HEK293T (cell line): Measurements from ENCODE around the gene TPX2.

Experiments used
- CTCF ChIA-PET: fragments of 350-600 bp; formaldehyde crosslinking; extraction: SDS; loops from one replicate; lab custom pipeline; 2021; ENCODE audit warnings: antibody characterized with exemption, inconsistent platforms; lab: Yijun Ruan, JAX
- POLR2A ChIA-PET: fragments of 350-600 bp; formaldehyde crosslinking; extraction: SDS; loops from one replicate; lab custom pipeline; 2020; ENCODE audit warnings: antibody characterized with exemption, inconsistent platforms; lab: Yijun Ruan, JAX
- DNase-seq: peaks from one replicate; pipeline ENCODE4 v3.0.0; 2012; ENCODE audit warnings: mixed read lengths; ENCODE audit errors: extremely low spot score
- ARNT ChIP-seq: fragments of 450-650 bp; IDR thresholded peaks from 2 replicates; pipeline ENCODE4 v1.6.1; 2017; ENCODE audit warnings: mild to moderate bottlenecking
- BHLHE40 ChIP-seq: fragments of 450-650 bp; IDR thresholded peaks from 2 replicates; pipeline ENCODE4 v1.6.1; 2016; ENCODE audit warnings: mild to moderate bottlenecking, moderate library complexity, borderline replicate concordance
- CTBP1 ChIP-seq: fragments of 450-650 bp; IDR thresholded peaks from 2 replicates; pipeline ENCODE4 v1.6.1; 2016; ENCODE audit warnings: borderline replicate concordance
- ELF4 ChIP-seq: fragments of 450-650 bp; IDR thresholded peaks from 2 replicates; pipeline ENCODE4 v1.6.1; 2017; ENCODE audit warnings: antibody characterized with exemption
- FOXA1 ChIP-seq: fragments of 450-650 bp; IDR thresholded peaks from 2 replicates; pipeline ENCODE4 v1.6.1; 2016; ENCODE audit warnings: mild to moderate bottlenecking
- FOXK2 ChIP-seq: fragments of 450-650 bp; IDR thresholded peaks from 2 replicates; pipeline ENCODE4 v1.6.1; 2016; ENCODE audit warnings: mild to moderate bottlenecking
- FOXM1 ChIP-seq: fragments of 450-650 bp; IDR thresholded peaks from 2 replicates; pipeline ENCODE4 v1.6.1; 2017; ENCODE audit warnings: mild to moderate bottlenecking, borderline replicate concordance
- HDGF ChIP-seq: fragments of 450-650 bp; IDR thresholded peaks from 2 replicates; pipeline ENCODE4 v1.6.1; 2017; ENCODE audit warnings: antibody characterized with exemption, borderline replicate concordance
- L3MBTL2 ChIP-seq: fragments of 450-650 bp; conservative IDR thresholded peaks from 2 replicates; pipeline ENCODE4 v1.6.1; 2016; ENCODE audit warnings: mild to moderate bottlenecking
- LEF1 ChIP-seq: fragments of 450-650 bp; IDR thresholded peaks from 2 replicates; pipeline ENCODE4 v1.6.1; 2017; ENCODE audit warnings: mild to moderate bottlenecking, borderline replicate concordance
- NFRKB ChIP-seq: fragments of 450-650 bp; IDR thresholded peaks from 2 replicates; pipeline ENCODE4 v1.6.1; 2016; ENCODE audit warnings: mild to moderate bottlenecking, moderate library complexity
- SP1 ChIP-seq: fragments of 450-650 bp; IDR thresholded peaks from 2 replicates; pipeline ENCODE4 v1.6.1; 2017
- SUZ12 ChIP-seq: fragments of 450-650 bp; IDR thresholded peaks from 2 replicates; pipeline ENCODE4 v1.6.1; 2016; ENCODE audit warnings: mild to moderate bottlenecking
- TARDBP ChIP-seq: fragments of 450-650 bp; IDR thresholded peaks from 2 replicates; pipeline ENCODE4 v1.6.1; 2016
- ZNF384 ChIP-seq: fragments of 450-650 bp; IDR thresholded peaks from 2 replicates; pipeline ENCODE4 v1.6.1; 2016
- TF ChIP-seq, protein P1 (sequence below): fragments of 450-650 bp; IDR thresholded peaks from 2 replicates; pipeline ENCODE4 v1.6.1; 2016

Gene TPX2

DNA sequence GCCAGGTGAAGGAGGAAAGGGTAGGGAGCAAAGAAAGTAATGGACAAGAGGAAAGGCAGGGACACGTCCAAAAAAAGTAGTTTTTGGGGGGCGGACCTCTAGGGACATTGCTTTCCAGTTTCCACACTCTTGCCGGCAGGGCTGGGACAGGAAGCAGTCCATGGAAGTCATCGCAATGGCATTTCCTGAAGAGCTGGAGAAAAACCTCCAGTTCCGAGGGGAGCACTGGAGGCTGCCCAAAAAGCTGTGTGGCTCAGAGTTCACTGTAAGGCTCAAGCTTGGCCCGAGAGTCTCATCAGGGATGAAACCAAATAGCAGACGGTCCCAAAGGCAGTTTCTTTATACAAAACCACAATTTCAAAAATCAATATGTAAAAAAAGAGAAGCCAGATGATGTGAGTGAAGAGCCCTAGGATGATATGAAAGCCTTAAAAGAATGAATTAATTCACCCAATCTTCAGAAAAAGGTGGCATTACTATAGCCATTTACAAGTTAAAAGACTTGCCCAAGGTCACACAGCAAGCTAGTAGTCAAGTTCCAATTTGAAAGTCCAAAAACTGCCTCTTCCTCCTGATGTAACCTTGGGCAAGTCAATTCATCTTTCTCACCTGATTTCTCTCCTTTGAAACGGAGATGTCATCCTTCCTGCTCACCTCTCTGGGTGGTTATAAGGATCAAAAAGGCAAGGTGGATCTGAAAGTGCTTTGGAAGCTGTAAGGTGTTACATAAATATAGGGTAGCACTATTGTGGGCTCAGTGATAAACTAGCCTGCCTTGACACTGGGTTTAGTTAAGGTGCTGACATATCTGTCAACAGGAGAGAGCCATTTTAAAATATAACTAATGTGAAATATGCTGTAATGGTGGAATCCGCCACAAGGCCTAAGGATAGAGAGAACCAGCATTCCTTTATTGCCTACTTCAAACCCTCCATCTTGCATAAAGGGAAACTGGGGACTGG is 25.5 kb upstream of the TPX2 start:
- no peak for DNase-seq
- CTCF ChIA-PET: interaction anchor here (1.8 kb wide), 1 partner anchor 10 kb away, joined by 6 read pairs; the partner anchor contains the start of gene BCL2L1

DNA sequence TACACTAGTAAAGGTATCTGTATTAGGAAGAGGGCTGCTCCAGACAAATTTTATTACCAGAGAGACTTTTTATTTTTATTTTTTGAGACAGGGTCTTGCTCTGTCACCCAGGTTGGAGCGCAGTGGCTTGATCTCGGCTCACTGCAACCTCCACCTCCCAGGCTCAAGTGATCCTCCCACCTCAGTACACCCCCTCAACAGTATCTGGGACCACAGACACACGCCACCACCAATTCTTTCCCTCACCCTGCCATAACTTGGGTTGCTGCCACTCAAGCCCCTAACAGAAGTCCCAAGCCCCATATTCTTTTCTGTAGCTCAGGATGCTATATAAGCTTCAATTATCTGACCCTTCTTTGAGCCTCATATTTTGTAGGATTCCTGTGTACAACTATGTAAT is 23.3 kb upstream of the TPX2 start:
- ChIA-PET CTCF (interaction anchor here (1.3 kb wide), 1 partner anchor 54 kb away, joined by 3 read pairs; no protein-coding TSS in a partner anchor), POLR2A (interaction anchor here (1.0 kb wide), 1 partner anchor 54 kb away, joined by 3 read pairs; no protein-coding TSS in a partner anchor)
- no peak for DNase-seq
- TF ChIP-seq NFRKB (no peak), FOXK2 (no peak), ZNF384 (no peak), ARNT (no peak), LEF1 (no peak)

More for the DNA sequence above, 25.5 kb upstream of the TPX2 start:
- no peak for TF ChIP-seq CTBP1
- TF ChIP-seq BHLHE40: no peak
- TF ChIP-seq ELF4: no peak
- TF ChIP-seq FOXA1: no peak
- POLR2A ChIA-PET: interaction anchor here (1.1 to 1.4 kb wide), 2 partner anchors 9 to 10 kb away, joined by 3 to 6 read pairs; partner anchors contain the start of gene BCL2L1

DNA sequence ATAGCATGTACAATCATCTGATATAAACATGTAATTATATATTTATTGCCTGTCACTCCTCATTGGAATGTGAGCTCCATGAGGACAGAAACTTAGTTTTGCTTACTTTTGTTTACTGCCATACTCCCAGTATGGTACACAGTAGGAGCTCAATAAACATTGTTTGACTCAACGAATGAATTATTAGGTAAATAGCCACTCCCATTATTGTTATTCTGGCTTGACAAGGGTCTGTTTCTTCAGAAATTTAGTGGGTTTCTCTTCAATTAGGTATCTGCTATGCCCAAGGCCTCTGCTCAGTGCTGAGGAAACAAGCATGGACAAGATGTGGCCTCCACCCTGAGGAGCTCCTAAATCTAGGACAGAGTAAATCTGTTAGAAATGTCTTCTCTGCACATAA is 22.7 kb upstream of the TPX2 start:
- POLR2A ChIA-PET: interaction anchor here (1.0 kb wide), 1 partner anchor 55 kb away, joined by 3 read pairs; no protein-coding TSS in a partner anchor
- TF ChIP-seq FOXK2: no peak
- no peak for TF ChIP-seq ARNT
- TF ChIP-seq, protein P1, sequence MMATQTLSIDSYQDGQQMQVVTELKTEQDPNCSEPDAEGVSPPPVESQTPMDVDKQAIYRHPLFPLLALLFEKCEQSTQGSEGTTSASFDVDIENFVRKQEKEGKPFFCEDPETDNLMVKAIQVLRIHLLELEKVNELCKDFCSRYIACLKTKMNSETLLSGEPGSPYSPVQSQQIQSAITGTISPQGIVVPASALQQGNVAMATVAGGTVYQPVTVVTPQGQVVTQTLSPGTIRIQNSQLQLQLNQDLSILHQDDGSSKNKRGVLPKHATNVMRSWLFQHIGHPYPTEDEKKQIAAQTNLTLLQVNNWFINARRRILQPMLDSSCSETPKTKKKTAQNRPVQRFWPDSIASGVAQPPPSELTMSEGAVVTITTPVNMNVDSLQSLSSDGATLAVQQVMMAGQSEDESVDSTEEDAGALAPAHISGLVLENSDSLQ: 0 out of 2 replicates have a peak, but pooled peaks have one; percentile 14
- no peak for TF ChIP-seq NFRKB
- TF ChIP-seq FOXM1: no peak
- TF ChIP-seq SP1: no peak
- TF ChIP-seq HDGF: no peak
- CTCF ChIA-PET: no interaction called here
- DNase-seq: no peak

DNA sequence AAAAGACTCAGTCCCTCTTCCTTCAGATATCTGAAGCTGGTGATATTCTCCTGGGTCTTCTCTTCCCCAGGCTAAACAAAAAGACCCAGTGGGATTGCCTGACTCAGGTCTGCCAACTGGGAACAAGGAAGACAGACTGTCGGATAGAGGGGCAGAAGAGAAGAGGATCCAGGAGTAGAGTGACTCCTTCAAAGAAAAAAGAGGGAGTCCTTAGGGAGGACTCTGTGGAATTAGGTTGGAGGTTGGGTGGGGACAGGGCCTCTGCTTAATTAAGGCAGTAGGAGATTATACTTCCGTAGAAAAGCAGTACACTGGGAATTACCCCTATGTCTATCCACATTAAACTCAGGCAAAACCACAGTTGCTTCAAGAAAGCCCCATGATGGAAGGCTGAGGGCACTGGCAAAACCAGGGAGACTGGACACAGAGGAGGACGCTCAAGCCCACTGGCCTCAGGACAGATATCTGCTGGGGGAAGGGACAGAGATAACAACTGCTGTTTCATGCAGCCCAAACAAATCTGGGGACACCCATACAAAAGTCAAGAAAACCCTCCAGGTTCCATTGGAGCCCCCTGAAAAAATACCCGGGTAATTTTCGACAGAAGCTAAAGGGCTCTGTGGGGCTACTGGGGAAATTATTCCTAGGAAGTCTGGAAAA is 22.1 kb upstream of the TPX2 start:
- TF ChIP-seq NFRKB (no peak), BHLHE40 (no peak), FOXK2 (no peak), TARDBP (no peak), ZNF384 (no peak), ARNT (no peak), SUZ12 (no peak), FOXM1 (no peak), SP1 (no peak), LEF1 (no peak), ELF4 (no peak), L3MBTL2 (no peak)
- TF ChIP-seq, protein P1: no peak
- ChIA-PET POLR2A (interaction anchor here (1.0 kb wide), 1 partner anchor 55 kb away, joined by 3 read pairs; no protein-coding TSS in a partner anchor), CTCF (no interaction called here)
- DNase-seq: no peak

DNA sequence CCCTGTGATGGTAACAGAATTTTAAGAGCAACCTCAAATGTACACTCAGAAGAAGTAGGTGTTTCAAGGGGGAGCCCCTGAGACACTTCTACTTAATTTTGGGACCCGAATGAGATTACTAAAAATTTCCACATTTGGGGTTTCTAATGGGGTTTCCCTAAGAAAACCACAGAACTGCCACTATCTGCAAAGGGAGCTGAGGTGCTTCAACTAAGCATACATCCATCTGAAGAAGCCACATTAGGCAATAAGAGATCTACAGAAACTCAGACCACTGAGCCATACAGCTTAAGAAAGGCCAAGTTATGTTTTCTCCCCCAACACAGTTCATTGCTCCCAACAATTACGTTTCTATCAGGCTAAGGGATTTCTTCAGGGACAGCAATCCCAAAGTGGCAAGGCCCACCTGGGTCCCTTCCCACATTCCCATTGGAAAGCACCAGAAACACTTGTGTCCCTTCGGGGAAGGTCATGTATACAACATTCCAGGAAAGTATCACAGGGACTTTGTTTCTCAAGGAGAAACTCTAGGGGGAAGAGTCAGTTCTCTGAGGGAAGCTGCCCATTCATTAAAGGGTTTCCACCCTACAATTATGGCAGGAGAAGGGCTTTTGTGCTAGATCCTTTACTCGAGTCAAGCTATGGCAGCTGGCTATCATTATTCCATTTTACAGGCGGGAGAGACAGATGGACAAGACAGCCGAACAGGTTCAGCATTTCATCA is 21.4 kb upstream of the TPX2 start:
- no peak for DNase-seq
- ChIA-PET CTCF (no interaction called here), POLR2A (no interaction called here)
- TF ChIP-seq L3MBTL2 (no peak), SP1 (no peak), NFRKB (no peak), ARNT (no peak)

DNA sequence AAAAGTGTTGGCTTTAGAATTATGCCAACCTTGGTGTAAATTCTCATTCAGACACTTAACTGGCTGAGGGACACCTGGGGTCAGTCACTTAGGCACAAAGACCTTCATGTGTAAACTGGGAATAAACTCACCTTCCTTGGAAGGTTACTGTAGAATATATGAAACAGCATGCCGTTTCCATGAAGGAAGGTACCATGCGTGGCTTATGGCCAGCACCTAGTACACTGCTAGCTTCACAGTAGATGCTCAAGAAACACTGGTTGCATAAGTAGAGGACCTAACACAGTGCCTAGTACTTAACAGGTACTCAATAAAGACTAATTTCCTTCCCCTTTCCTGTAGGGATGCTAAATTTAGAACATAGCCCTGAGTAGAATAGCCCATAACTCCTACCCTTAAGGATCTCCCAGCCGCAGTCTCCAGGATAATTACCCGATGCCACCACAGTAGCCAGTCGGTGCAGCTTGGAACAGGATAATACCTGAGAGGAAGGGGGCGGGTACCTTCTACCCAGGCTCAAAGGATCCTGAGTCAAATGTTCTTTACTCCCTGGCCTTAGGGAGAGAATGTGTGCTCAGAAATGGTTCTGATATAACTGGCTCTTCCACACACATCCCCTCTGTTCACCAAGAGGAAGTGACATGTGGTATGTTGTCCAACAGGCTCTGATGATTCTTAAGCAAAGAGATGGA is 20.0 kb upstream of the TPX2 start:
- no peak for DNase-seq

More for the DNA sequence above, 20.0 kb upstream of the TPX2 start:
- ChIA-PET POLR2A (interaction anchor here (2.0 kb wide), 1 partner anchor 57 kb away, joined by 7 read pairs; no protein-coding TSS in a partner anchor), CTCF (interaction anchor here (0.9 to 1.3 kb wide), 2 partner anchors 58 to 85 kb away, joined by 3 read pairs; no protein-coding TSS in a partner anchor)
- no peak for TF ChIP-seq SUZ12
- no peak for TF ChIP-seq FOXK2
- TF ChIP-seq FOXM1: no peak
- TF ChIP-seq LEF1: no peak
- TF ChIP-seq ARNT: no peak
- TF ChIP-seq ELF4: no peak
